ENCODE measurements around the gene ATG9B. TPM values are rescaled to one million over a fixed set of nuclear protein-coding genes. Genes with fewer than 3 reads are reported as not detected.

ATG9B gene
- total and polyA plus RNA-seq, 3 experiments from 2014 or later: 3.8 to 15.4 (median 4.2) TPM

DNA sequence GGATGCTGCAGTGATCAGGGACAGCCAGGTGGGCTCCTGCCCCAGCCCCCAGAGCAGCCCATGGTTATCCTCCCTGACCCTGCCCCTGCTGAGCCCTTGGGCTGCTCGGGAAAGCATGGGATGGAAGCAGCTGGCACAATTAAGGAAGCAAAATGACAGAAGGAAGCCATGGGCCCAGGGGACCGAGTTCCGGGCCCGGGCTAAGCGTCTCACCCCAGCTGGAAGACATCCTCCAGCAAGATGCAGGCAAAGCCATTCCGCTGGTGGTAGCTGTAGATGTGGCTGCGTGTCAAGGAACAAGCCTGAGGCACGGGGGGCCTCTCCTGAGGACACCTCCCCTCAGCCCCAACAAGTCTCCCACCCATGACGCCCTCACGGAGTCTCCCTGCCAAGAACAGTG is 1.1 kb downstream of the ATG9B start:
- H3K9me3 Mint-ChIP-seq: no peaks in the 10 kb centered on the region
- CTCF ChIA-PET: interaction anchor here (1.4 kb wide), 1 partner anchor 103 kb away, joined by 3 read pairs; no protein-coding TSS in a partner anchor
- no peak overlapping the region for H3K4me3 Mint-ChIP-seq
- peaks cover 15 to 25% (median 22%) of the 10 kb centered on the region in 3 donors for H3K4me1 Mint-ChIP-seq
- H3K4me1 ChIP-seq (ENCODE audit: insufficient read depth, low read length): peaks cover 18% of the 10 kb centered on the region
- POLR2A ChIA-PET: no interaction called here
- peak overlapping the region in 2 of 8 donors; percentile 72 to 83 for H3K27ac Mint-ChIP-seq
- no peaks in the 10 kb centered on the region for H3K27me3 ChIP-seq (ENCODE audit: insufficient read depth, low read length, poor library complexity, severe bottlenecking)
- DNase-seq: no peak
- peaks cover 0 to 2% (median 0%) of the 10 kb centered on the region in 3 donors for H3K36me3 Mint-ChIP-seq
- H3K9me3 ChIP-seq (ENCODE audit: low read length): no peaks in the 10 kb centered on the region
- H3K36me3 ChIP-seq (ENCODE audit: insufficient read depth, low read length): no peaks in the 10 kb centered on the region
- no peak overlapping the region for H3K4me3 ChIP-seq (ENCODE audit: low read length)
- H3K27me3 Mint-ChIP-seq: peaks cover 6 to 24% of the 10 kb centered on the region in 2 donors
- no peak overlapping the region for H3K27ac ChIP-seq (ENCODE audit: low read depth, low read length)

GRCh38 chr7:151020231-151020630 is 4.1 kb downstream of the ATG9B start:
- H3K4me1 Mint-ChIP-seq: peaks cover 25 to 41% (median 30%) of the 10 kb centered on the region in 3 donors
- peak overlapping the region in 1 of 7 donors; percentile 81 for H3K4me3 Mint-ChIP-seq
- Histone ChIP-seq H3K27me3 (ENCODE audit: insufficient read depth, low read length, poor library complexity, severe bottlenecking) (no peaks in the 10 kb centered on the region), H3K36me3 (ENCODE audit: insufficient read depth, low read length) (no peaks in the 10 kb centered on the region), H3K9me3 (ENCODE audit: low read length) (no peaks in the 10 kb centered on the region), H3K27ac (ENCODE audit: low read depth, low read length) (peak overlapping the region; percentile 9), H3K4me3 (ENCODE audit: low read length) (no peak overlapping the region), H3K4me1 (ENCODE audit: insufficient read depth, low read length) (peaks cover 39% of the 10 kb centered on the region)
- DNase-seq: no peak
- POLR2A ChIA-PET: interaction anchor here (3.9 kb wide), 1 partner anchor 12 kb away, joined by 17 read pairs; no protein-coding TSS in a partner anchor
- peaks cover 8 to 25% of the 10 kb centered on the region in 2 donors for H3K27me3 Mint-ChIP-seq
- H3K9me3 Mint-ChIP-seq: peaks cover 0 to 1% (median 0%) of the 10 kb centered on the region in 5 donors
- CTCF ChIA-PET: interaction anchor here (2.0 to 7.6 kb wide), 6 partner anchors 9 to 92 kb away, joined by 6 to 44 read pairs (median 37); partner anchors contain the start of genes ABCB8, CDK5 and NOS3
- H3K27ac Mint-ChIP-seq: peak overlapping the region in 2 of 8 donors; percentile 41 to 83
- H3K36me3 Mint-ChIP-seq: no peaks in the 10 kb centered on the region

GRCh38 chr7:151019130-151019447 is 5.2 kb downstream of the ATG9B start:
- H3K4me3 Mint-ChIP-seq: peak overlapping the region; percentile 58 to 87 (median 68)
- no peaks in the 10 kb centered on the region for H3K27me3 ChIP-seq (ENCODE audit: insufficient read depth, low read length, poor library complexity, severe bottlenecking)
- H3K36me3 ChIP-seq (ENCODE audit: insufficient read depth, low read length): no peaks in the 10 kb centered on the region
- ChIA-PET CTCF (interaction anchor here (0.7 to 7.6 kb wide), 16 partner anchors 10 to 120 kb away, joined by 3 to 44 read pairs (median 9); partner anchors contain the start of genes ABCB8, CDK5 and NOS3), POLR2A (interaction anchor here (0.6 to 3.9 kb wide), 3 partner anchors 9 to 32 kb away, joined by 6 to 17 read pairs (median 13); partner anchors contain the start of gene ABCB8)
- no peak for DNase-seq
- peaks cover 0 to 2% (median 0%) of the 10 kb centered on the region in 3 donors for H3K36me3 Mint-ChIP-seq
- no peak overlapping the region for H3K27ac ChIP-seq (ENCODE audit: low read depth, low read length)
- H3K27ac Mint-ChIP-seq: peak overlapping the region in 4 of 8 donors; percentile 11 to 89 (median 51)
- H3K4me1 ChIP-seq (ENCODE audit: insufficient read depth, low read length): peaks cover 51% of the 10 kb centered on the region
- H3K9me3 Mint-ChIP-seq: peaks cover 0 to 1% (median 0%) of the 10 kb centered on the region in 5 donors
- no peaks in the 10 kb centered on the region for H3K9me3 ChIP-seq (ENCODE audit: low read length)
- H3K4me1 Mint-ChIP-seq: peaks cover 35 to 52% (median 41%) of the 10 kb centered on the region in 3 donors
- H3K4me3 ChIP-seq (ENCODE audit: low read length): no peak overlapping the region
- H3K27me3 Mint-ChIP-seq: peaks cover 11 to 25% of the 10 kb centered on the region in 2 donors

- no peaks in the 10 kb centered on the region for H3K36me3 ChIP-seq (ENCODE audit: insufficient read depth, low read length)
- H3K4me1 ChIP-seq (ENCODE audit: insufficient read depth, low read length): peaks cover 54% of the 10 kb centered on the region
- DNase-seq: peak in 4 of 5 donors; percentile 26 to 67 (median 60)
- no peaks in the 10 kb centered on the region for H3K9me3 ChIP-seq (ENCODE audit: low read length)
- Mint-ChIP-seq H3K9me3 (peaks cover 0 to 1% (median 0%) of the 10 kb centered on the region in 5 donors), H3K4me3 (peak overlapping the region; percentile 80 to 93 (median 85)), H3K27ac (peak overlapping the region in 7 of 8 donors; percentile 66 to 96 (median 90)), H3K4me1 (peaks cover 39 to 57% (median 46%) of the 10 kb centered on the region in 3 donors), H3K27me3 (peaks cover 15 to 25% of the 10 kb centered on the region in 2 donors), H3K36me3 (peaks cover 0 to 2% (median 0%) of the 10 kb centered on the region in 3 donors)
- H3K4me3 ChIP-seq (ENCODE audit: low read length): peak overlapping the region; percentile 67
- CTCF ChIA-PET: interaction anchor here (0.6 to 7.6 kb wide), 31 partner anchors 8 to 224 kb away, joined by 3 to 44 read pairs (median 5); partner anchors contain the start of genes ABCB8, CDK5 and NOS3
- no peak overlapping the region for H3K27ac ChIP-seq (ENCODE audit: low read depth, low read length)
- no peaks in the 10 kb centered on the region for H3K27me3 ChIP-seq (ENCODE audit: insufficient read depth, low read length, poor library complexity, severe bottlenecking)
- POLR2A ChIA-PET: interaction anchor here (0.5 to 3.9 kb wide), 6 partner anchors 10 to 62 kb away, joined by 3 to 17 read pairs (median 5); partner anchors contain the start of genes ABCB8 and FASTK
These were observed 5.7 kb downstream of the ATG9B start for GRCh38 chr7:151018421-151019129.

- H3K27ac Mint-ChIP-seq: peak overlapping the region; percentile 66 to 96 (median 90)
- H3K9me3 Mint-ChIP-seq: peaks cover 0 to 1% (median 0%) of the 10 kb centered on the region in 5 donors
- ChIA-PET CTCF (interaction anchor here (0.6 to 7.6 kb wide), 31 partner anchors 8 to 225 kb away, joined by 3 to 44 read pairs (median 5); partner anchors contain the start of genes ABCB8, CDK5 and NOS3), POLR2A (interaction anchor here (0.5 to 3.9 kb wide), 5 partner anchors 10 to 63 kb away, joined by 3 to 17 read pairs (median 4); partner anchors contain the start of genes ABCB8 and FASTK)
- H3K36me3 Mint-ChIP-seq: peaks cover 0 to 2% (median 0%) of the 10 kb centered on the region in 3 donors
- peaks cover 58% of the 10 kb centered on the region for H3K4me1 ChIP-seq (ENCODE audit: insufficient read depth, low read length)
- no peak overlapping the region for H3K27ac ChIP-seq (ENCODE audit: low read depth, low read length)
- no peaks in the 10 kb centered on the region for H3K27me3 ChIP-seq (ENCODE audit: insufficient read depth, low read length, poor library complexity, severe bottlenecking)
- H3K9me3 ChIP-seq (ENCODE audit: low read length): no peaks in the 10 kb centered on the region
- peaks cover 39 to 61% (median 46%) of the 10 kb centered on the region in 3 donors for H3K4me1 Mint-ChIP-seq
- peaks cover 15 to 22% of the 10 kb centered on the region in 2 donors for H3K27me3 Mint-ChIP-seq
- peak; percentile 72 to 86 (median 73) for DNase-seq
- H3K4me3 Mint-ChIP-seq: peak overlapping the region; percentile 80 to 93 (median 85)
- no peaks in the 10 kb centered on the region for H3K36me3 ChIP-seq (ENCODE audit: insufficient read depth, low read length)
- peak overlapping the region; percentile 67 for H3K4me3 ChIP-seq (ENCODE audit: low read length)
These were observed 6.3 kb downstream of the ATG9B start for GRCh38 chr7:151017953-151018420.

DNA sequence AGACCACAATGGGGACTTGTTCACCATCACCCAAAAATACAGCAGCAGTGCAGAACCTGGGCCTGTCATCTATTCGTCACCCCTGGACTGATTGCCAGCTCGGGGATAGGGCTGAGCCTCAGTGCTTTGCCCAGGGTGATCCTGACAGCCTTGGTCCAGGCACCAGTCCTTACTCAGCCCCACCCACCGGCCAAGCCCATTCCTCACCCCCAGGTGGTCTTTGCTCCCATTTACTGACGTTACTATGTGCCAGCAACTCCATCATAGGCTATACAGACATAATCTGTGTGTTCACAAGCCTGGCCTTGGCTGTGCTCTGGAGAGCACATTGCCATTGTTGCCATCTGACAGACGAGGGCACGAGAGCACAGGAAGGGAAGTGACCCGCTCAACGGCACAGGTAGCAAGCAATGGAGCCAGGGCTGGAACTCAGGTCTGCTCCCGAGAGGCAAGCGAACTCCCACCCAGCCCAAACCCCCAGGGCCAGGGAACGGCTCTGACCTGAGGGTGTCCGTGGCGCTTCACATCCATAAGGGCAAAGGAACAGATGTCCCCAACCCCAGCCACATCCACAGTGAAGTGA is 6.8 kb downstream of the ATG9B start:
- H3K9me3 Mint-ChIP-seq: peaks cover 0 to 1% (median 0%) of the 10 kb centered on the region in 5 donors
- CTCF ChIA-PET: interaction anchor here (1.0 to 7.6 kb wide), 25 partner anchors 9 to 119 kb away, joined by 3 to 44 read pairs (median 6); partner anchors contain the start of genes ABCB8 and NOS3
- peaks cover 0 to 2% (median 0%) of the 10 kb centered on the region in 3 donors for H3K36me3 Mint-ChIP-seq
- Histone ChIP-seq H3K27me3 (ENCODE audit: insufficient read depth, low read length, poor library complexity, severe bottlenecking) (no peaks in the 10 kb centered on the region), H3K4me1 (ENCODE audit: insufficient read depth, low read length) (peaks cover 63% of the 10 kb centered on the region), H3K27ac (ENCODE audit: low read depth, low read length) (no peak overlapping the region), H3K36me3 (ENCODE audit: insufficient read depth, low read length) (no peaks in the 10 kb centered on the region), H3K9me3 (ENCODE audit: low read length) (no peaks in the 10 kb centered on the region), H3K4me3 (ENCODE audit: low read length) (peak overlapping the region; percentile 67)
- POLR2A ChIA-PET: interaction anchor here (1.4 to 3.9 kb wide), 3 partner anchors 9 to 63 kb away, joined by 4 to 17 read pairs (median 13); partner anchors contain the start of genes ABCB8 and FASTK
- peaks cover 45 to 67% (median 51%) of the 10 kb centered on the region in 3 donors for H3K4me1 Mint-ChIP-seq
- peaks cover 15 to 20% of the 10 kb centered on the region in 2 donors for H3K27me3 Mint-ChIP-seq
- H3K4me3 Mint-ChIP-seq: peak overlapping the region; percentile 80 to 93 (median 85)
- H3K27ac Mint-ChIP-seq: peak overlapping the region; percentile 66 to 94 (median 90)
- DNase-seq: peak in 1 of 5 donors; percentile 45

GRCh38 chr7:151016942-151017341 is 7.4 kb downstream of the ATG9B start:
- peaks cover 69% of the 10 kb centered on the region for H3K4me1 ChIP-seq (ENCODE audit: insufficient read depth, low read length)
- DNase-seq: peak in 1 of 5 donors; percentile 49
- no peak overlapping the region for H3K4me3 ChIP-seq (ENCODE audit: low read length)
- H3K36me3 Mint-ChIP-seq: peaks cover 0 to 2% (median 0%) of the 10 kb centered on the region in 3 donors
- H3K9me3 Mint-ChIP-seq: peaks cover 0 to 1% (median 0%) of the 10 kb centered on the region in 5 donors
- ChIA-PET POLR2A (interaction anchor here (3.9 kb wide), 1 partner anchor 9 kb away, joined by 17 read pairs; no protein-coding TSS in a partner anchor), CTCF (interaction anchor here (1.0 to 7.6 kb wide), 10 partner anchors 8 to 662 kb away, joined by 3 to 44 read pairs (median 20); partner anchors contain the start of gene ABCB8)
- peak overlapping the region in 7 of 8 donors; percentile 66 to 94 (median 90) for H3K27ac Mint-ChIP-seq
- H3K9me3 ChIP-seq (ENCODE audit: low read length): no peaks in the 10 kb centered on the region
- H3K4me1 Mint-ChIP-seq: peaks cover 49 to 72% (median 56%) of the 10 kb centered on the region in 3 donors
- no peaks in the 10 kb centered on the region for H3K27me3 ChIP-seq (ENCODE audit: insufficient read depth, low read length, poor library complexity, severe bottlenecking)
- no peak overlapping the region for H3K27ac ChIP-seq (ENCODE audit: low read depth, low read length)
- H3K36me3 ChIP-seq (ENCODE audit: insufficient read depth, low read length): no peaks in the 10 kb centered on the region
- H3K27me3 Mint-ChIP-seq: peaks cover 15 to 20% of the 10 kb centered on the region in 2 donors
- peak overlapping the region in 5 of 7 donors; percentile 3 to 85 (median 83) for H3K4me3 Mint-ChIP-seq
